ENCODE results near the gene INPP5F.

The INPP5F gene

DNA sequence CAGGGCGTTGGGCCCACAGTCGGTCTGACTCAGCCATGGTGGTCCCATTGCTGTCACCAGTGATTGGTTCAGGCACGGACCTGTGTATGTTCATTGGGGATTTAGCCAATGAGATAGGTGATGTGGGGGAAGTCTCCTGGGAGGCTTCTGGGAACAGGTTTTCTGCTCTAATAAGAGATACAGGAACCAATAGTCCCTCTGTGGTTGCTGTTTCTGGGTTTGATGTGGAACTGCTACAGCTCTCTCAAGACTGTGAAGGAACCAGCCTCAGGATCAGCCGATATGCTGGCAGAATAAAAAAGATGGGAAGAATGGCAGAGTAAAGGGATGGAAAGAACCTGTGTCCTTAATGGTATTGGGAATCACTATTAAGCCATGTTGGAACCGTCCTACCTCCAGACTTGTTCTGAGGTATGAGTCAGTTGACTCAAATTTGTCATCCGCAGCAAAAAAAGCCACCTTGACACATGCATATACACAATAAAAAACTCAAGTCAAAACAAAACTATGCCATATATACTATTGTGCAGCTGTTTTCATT is 76.2 kb downstream of the INPP5F start:
- Histone ChIP-seq H4K20me1 (ENCODE audit: insufficient read depth, low read length) (no peaks in the 10 kb centered on the region), H3K27me3 (ENCODE audit: insufficient read depth, low read length) (no peaks in the 10 kb centered on the region), H2AFZ (ENCODE audit: low read length) (no peak overlapping the region), H3K9me3 (ENCODE audit: low read length) (no peaks in the 10 kb centered on the region), H3K9ac (ENCODE audit: low read length) (no peak overlapping the region), H3K4me3 (ENCODE audit: low read depth, low read length, poor library complexity, severe bottlenecking) (no peak overlapping the region), H3F3A (ENCODE audit: insufficient read depth, low read length) (no peaks in the 10 kb centered on the region), H3K4me2 (ENCODE audit: low read length) (no peak overlapping the region), H3K27ac (ENCODE audit: low read depth, low read length, poor library complexity, severe bottlenecking) (no peak overlapping the region), H3K9me2 (ENCODE audit: low read depth, low read length) (no peaks in the 10 kb centered on the region), H3K36me3 (ENCODE audit: insufficient read depth, low read length) (no peaks in the 10 kb centered on the region), H3K4me1 (ENCODE audit: insufficient read depth, low read length, severe bottlenecking) (no peaks in the 10 kb centered on the region), H3K79me2 (ENCODE audit: insufficient read depth, low read length) (no peaks in the 10 kb centered on the region)
- TF ChIP-seq, protein P1, sequence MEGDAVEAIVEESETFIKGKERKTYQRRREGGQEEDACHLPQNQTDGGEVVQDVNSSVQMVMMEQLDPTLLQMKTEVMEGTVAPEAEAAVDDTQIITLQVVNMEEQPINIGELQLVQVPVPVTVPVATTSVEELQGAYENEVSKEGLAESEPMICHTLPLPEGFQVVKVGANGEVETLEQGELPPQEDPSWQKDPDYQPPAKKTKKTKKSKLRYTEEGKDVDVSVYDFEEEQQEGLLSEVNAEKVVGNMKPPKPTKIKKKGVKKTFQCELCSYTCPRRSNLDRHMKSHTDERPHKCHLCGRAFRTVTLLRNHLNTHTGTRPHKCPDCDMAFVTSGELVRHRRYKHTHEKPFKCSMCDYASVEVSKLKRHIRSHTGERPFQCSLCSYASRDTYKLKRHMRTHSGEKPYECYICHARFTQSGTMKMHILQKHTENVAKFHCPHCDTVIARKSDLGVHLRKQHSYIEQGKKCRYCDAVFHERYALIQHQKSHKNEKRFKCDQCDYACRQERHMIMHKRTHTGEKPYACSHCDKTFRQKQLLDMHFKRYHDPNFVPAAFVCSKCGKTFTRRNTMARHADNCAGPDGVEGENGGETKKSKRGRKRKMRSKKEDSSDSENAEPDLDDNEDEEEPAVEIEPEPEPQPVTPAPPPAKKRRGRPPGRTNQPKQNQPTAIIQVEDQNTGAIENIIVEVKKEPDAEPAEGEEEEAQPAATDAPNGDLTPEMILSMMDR (IDR thresholded peaks at IDR 0.05; ENCODE audit: low read length), result no peak
- no peak for TF ChIP-seq EZH2 (IDR thresholded peaks at IDR 0.05; ENCODE audit: borderline replicate concordance, low read length)

DNA sequence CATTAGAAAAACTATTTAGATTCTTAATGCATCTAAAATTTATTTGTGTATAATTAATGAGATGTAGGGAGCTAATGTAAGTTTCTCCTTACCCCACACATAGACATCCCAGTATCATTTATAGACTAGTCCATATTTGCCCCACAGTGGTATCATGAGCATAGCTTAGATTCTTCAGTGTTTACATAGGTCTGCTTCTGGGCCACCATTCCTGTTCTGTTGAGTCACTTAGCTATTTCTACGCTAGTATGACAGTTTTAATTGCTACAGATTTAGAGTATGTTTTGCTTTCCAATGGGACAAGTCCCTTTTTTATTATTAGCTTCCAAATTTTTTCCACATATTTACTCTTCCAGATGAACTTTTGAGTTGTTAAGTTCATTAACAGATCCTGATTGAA is 77.4 kb downstream of the INPP5F start:
- TF ChIP-seq, protein P1 (IDR thresholded peaks at IDR 0.05; ENCODE audit: low read length), result no peak
- no peak for TF ChIP-seq EZH2 (IDR thresholded peaks at IDR 0.05; ENCODE audit: borderline replicate concordance, low read length)
- Histone ChIP-seq H3F3A (ENCODE audit: insufficient read depth, low read length) (no peaks in the 10 kb centered on the region), H3K4me1 (ENCODE audit: insufficient read depth, low read length, severe bottlenecking) (no peaks in the 10 kb centered on the region), H4K20me1 (ENCODE audit: insufficient read depth, low read length) (no peaks in the 10 kb centered on the region), H3K4me3 (ENCODE audit: low read depth, low read length, poor library complexity, severe bottlenecking) (no peak overlapping the region), H3K4me2 (ENCODE audit: low read length) (no peak overlapping the region), H3K27me3 (ENCODE audit: insufficient read depth, low read length) (no peaks in the 10 kb centered on the region), H3K9me2 (ENCODE audit: low read depth, low read length) (no peaks in the 10 kb centered on the region), H3K9me3 (ENCODE audit: low read length) (no peaks in the 10 kb centered on the region), H3K9ac (ENCODE audit: low read length) (no peak overlapping the region), H3K27ac (ENCODE audit: low read depth, low read length, poor library complexity, severe bottlenecking) (no peak overlapping the region), H2AFZ (ENCODE audit: low read length) (no peak overlapping the region), H3K36me3 (ENCODE audit: insufficient read depth, low read length) (no peaks in the 10 kb centered on the region), H3K79me2 (ENCODE audit: insufficient read depth, low read length) (no peaks in the 10 kb centered on the region)

DNA sequence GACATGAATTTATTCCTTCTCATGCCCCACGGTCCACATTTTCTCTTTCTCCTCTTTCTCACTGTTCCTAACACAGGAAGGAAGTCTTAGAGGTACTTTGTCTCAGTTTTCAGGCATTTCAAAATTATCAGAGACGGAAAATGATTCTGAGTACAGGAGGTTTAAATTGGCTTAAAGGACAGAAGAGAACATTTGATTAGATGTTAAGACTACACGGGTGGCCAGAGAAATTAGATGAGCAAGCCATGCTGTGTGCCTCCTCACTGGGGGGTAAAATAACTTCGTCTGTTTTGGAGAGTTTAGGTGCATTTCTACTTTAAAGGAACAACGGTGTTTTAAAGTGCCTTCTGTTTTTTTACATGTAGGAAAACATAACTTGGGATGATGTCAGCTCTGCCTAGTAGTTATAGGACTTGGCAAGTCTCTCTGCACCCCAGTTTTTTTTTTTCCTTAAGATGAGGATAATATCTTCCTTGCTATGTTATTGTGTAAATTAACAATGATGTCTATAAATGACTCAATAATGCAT is 79.9 kb downstream of the INPP5F start:
- Histone ChIP-seq H4K20me1 (ENCODE audit: insufficient read depth, low read length) (no peaks in the 10 kb centered on the region), H3K27me3 (ENCODE audit: insufficient read depth, low read length) (no peaks in the 10 kb centered on the region), H3K79me2 (ENCODE audit: insufficient read depth, low read length) (no peaks in the 10 kb centered on the region), H2AFZ (ENCODE audit: low read length) (no peak overlapping the region), H3F3A (ENCODE audit: insufficient read depth, low read length) (no peaks in the 10 kb centered on the region), H3K9me3 (ENCODE audit: low read length) (no peaks in the 10 kb centered on the region), H3K9ac (ENCODE audit: low read length) (no peak overlapping the region), H3K9me2 (ENCODE audit: low read depth, low read length) (no peaks in the 10 kb centered on the region), H3K4me1 (ENCODE audit: insufficient read depth, low read length, severe bottlenecking) (no peaks in the 10 kb centered on the region), H3K4me3 (ENCODE audit: low read depth, low read length, poor library complexity, severe bottlenecking) (no peak overlapping the region), H3K36me3 (ENCODE audit: insufficient read depth, low read length) (no peaks in the 10 kb centered on the region), H3K4me2 (ENCODE audit: low read length) (no peak overlapping the region), H3K27ac (ENCODE audit: low read depth, low read length, poor library complexity, severe bottlenecking) (no peak overlapping the region)
- TF ChIP-seq, protein P1 (IDR thresholded peaks at IDR 0.05; ENCODE audit: low read length), result no peak
- TF ChIP-seq EZH2 (IDR thresholded peaks at IDR 0.05; ENCODE audit: borderline replicate concordance, low read length), result no peak
